Putamen (tissue), 1 donor: Measurements from ENCODE around the gene PTCD1.
"Not testable (repeated sequence)": the region's sequence is repeated elsewhere in the genome, so short reads cannot be mapped to it uniquely, and the experiment has no call there.

Source experiments
- DNase-seq: peaks from one replicate; pipeline ENCODE4 v3.0.0-alpha.2; 2016; ENCODE audit warnings: low spot score

PTCD1 gene

DNA sequence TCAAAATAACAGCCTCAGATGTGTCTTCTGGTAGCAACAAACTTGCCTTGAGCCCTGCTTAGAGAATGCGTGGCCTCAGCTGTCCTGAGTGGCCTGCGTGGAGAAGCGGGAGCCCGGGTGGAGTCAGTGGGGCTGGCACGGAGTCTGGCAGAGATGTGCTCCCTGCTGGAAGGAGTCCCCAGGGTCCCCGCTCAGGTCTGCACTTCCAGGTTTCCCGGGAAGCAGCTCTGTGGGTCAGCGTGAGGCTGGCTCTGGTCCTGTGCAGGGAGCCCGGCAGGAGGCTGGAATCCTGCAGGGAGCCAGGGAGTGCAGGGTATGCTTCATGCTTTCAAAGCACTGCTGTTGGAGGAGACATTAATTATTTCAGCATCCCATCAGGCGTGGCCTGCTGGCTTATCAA, 10.3 kb upstream of the PTCD1 start:
- no peak for DNase-seq

DNA sequence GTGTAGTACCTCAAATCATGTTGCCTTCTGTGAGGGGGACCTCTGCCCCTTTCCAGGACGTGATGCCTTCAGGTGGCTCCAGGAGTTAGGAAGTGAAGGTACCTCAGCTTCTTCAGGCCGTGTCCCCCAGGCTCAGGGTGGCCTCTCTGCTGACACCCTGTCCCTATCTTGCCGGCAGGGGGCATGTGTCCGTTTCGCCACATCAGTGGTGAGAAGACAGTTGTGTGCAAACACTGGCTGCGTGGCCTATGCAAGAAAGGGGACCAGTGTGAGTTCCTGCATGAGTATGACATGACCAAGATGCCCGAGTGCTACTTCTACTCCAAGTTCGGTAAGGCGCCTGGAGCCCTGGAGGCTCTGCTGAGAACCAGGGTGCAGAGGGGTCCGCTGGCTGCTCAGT, 9.3 kb upstream of the PTCD1 start:
- no peak for DNase-seq

- no peak for DNase-seq
Measured at GRCh38 chr7:99446096-99446495, 7.5 kb upstream of the PTCD1 start.

DNA sequence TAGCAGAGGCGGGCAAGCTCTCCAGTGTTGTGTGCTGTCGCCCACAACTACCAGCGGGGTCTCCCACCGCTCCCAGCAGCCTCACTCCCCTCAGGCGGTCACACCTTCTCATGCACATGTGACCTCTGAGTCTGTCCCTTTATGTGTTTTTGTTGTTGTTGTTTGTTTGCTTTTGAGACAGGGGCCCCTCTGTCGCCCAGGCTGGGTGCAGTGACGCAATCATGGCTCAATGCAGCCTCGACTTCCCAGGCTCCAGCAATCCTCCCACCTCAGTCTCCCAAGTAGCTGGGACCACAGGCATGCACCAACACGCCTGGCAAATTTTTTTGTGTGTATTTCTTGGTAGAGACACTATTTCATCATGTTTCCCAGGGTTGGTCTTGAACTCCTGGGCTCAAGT, 1.6 kb upstream of the PTCD1 start:
- DNase-seq, result no peak

DNA sequence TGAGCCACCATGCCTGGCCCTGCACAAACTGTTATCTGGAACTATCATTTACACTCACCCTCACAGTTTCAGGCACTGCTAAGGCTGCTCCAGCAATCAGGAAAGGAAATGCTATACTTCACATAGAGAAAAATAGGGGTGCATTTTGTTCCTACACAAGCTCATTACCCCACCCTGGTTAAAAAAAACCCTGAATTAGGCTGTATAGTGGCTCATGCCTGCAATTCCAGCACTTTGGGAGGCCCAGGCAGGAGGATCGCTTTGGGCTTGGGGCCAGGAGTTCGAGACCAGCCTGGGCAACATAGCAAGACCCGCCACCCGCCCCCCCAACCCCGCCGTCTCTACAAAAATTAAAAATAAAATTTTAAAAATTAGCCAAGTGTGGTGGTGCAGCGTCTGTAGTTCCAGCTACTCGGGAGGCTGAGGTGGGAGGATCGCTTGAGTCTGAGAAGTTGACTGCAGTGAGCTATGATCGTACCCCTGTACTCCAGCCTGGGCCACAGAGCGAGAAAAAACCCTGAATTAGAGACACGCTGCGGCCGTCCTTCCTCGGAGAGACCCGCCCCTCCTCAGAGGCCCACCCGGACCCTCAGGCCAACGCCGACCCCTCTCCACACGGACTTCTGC, 539 bp downstream of the PTCD1 start:
- no peak for DNase-seq

DNA sequence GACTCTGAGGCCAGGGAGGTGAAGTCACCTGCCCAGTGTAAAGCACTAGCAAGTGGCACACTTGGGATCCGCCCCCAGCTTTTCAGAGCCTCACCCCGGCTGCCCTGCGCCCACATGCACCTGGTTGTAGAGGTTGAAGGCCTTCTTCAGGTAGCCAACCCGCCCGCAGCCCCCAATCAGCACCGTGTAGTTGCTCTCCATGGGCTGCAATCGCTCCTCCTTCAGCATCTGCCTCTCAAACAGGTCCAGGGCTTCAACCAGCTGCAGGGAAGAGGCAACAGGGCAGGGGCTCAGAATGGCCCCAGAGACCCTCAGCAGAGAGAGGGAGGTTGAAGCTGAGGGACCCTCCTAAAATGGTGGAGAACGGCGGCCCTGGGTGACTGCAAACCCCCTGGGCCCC, 5.4 kb downstream of the PTCD1 start:
- no peak for DNase-seq

- DNase-seq, result not testable (repeated sequence)
Measured at GRCh38 chr7:99431756-99432540, 6.7 kb downstream of the PTCD1 start.

GRCh38 chr7:99429756-99430155, 8.8 kb downstream of the PTCD1 start:
- DNase-seq, result no peak

- DNase-seq, result no peak
Measured at GRCh38 chr7:99428972-99429566, 9.5 kb downstream of the PTCD1 start.

DNA sequence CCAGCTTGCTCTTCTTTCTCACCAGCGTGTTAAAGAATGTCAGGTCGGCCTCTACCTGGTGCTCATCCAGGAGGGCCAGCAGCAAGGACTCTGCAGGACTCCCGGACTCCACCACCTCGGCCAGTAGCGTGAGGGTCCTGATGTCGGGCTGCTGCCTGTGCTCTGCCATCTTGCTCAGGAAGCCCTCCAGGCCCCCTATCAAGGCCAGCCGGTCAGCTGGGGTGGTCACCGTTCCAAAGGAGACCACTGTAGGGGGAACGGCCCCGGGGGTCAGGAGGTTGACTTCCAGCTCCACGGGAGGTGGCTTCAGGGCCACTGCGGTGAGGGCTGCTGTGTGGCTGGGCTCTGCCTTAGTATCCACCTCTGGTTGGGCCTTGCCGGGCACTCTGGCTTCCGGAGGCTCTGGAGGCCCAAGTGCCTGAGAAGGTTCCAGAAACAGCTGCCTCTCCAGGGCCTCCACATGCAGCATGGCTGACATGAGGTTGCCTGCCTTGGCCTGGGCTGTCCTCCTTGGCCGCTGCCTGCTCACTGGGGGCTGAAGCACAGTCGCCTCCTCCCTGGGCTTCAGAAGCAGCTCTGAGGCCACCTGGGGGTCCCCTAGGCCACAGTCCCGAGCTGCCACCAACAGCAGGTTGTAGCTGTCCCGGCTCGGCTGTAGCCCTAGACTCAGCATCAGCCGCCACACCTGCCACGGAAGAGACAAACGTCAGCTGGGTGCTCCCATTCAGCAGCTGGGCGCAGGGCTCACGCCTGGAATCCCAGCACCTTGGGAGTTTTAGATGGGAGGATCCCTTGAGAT, 13.5 kb downstream of the PTCD1 start:
- DNase-seq, result no peak

GRCh38 chr7:99422625-99423024, 16.0 kb downstream of the PTCD1 start:
- DNase-seq, result no peak

GRCh38 chr7:99422186-99422585, 16.4 kb downstream of the PTCD1 start:
- no peak for DNase-seq

GRCh38 chr7:99420986-99421385, 17.6 kb downstream of the PTCD1 start:
- no peak for DNase-seq

- DNase-seq, result no peak
Measured at GRCh38 chr7:99420213-99420612, 18.4 kb downstream of the PTCD1 start.

- no peak for DNase-seq
Measured at GRCh38 chr7:99419323-99420021, 19.1 kb downstream of the PTCD1 start.

DNA sequence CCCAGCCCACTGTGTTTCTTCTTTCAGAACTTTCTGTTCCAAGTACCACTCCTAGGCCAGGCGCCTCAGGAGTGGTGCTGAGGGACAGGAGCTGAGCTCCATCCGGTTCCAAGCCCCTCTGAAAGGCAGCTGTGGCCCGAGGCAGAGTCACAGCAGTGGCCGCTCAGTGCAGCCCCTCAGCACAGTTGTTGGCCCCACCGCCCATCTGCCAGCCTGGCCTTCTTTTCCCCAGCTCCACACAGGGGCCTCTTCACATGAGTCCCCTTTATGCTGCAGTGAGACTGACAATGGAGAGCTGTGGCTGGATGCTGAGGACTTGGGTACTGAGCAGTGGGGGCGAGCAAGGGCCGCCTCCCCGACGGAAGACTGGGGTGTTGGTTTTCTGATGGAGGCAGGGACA, 20.3 kb downstream of the PTCD1 start:
- no peak for DNase-seq

DNA sequence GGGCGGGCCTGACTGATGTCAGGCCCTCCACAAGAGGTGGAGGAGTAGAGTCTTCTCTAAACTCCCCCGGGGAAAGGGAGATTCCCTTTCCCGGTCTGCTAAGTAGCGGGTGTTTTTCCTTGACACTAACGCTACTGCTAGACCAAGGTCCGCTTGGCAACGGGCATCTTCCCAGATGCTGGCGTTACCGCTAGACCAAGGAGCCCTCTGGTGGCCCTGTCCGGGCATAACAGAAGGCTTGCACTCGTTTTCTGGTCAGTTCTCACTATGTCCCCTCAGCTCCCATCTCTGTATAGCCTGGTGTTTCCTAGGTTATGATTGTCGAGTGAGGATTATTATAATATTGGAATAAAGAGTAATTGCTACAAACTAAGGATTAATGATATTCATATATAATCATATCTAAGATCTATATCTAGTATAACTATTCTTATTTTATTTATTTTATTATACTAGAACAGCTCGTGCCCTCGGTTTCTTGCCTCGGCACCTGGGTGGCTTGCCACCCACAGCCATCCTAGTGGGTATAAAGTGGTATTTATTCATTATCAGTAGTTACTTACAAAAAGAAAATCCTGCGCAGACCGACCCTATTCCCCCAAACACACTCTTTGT, 23.0 kb downstream of the PTCD1 start:
- DNase-seq, result not testable (repeated sequence)

- DNase-seq, result no peak
Measured at GRCh38 chr7:99410635-99411034, 28.0 kb downstream of the PTCD1 start.

DNA sequence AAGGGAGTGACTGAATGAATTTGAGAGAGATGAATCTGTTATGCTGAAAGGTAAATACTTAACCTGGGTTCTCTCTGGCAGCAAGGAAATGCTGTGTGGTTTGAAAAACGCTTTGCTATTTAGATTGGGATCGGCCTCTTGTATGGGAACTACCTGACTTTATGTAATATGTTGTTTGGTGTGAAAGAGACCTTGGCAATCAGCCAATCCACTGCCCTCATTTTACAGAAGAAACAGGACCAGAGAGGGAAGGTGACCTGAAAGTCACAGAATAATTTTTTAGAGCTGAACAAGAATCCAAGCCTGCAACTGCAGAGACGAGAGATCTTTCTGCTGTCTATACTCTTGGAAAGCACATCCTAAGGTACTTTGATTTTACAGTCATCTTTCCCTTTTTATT, 28.8 kb downstream of the PTCD1 start:
- DNase-seq, result no peak

DNA sequence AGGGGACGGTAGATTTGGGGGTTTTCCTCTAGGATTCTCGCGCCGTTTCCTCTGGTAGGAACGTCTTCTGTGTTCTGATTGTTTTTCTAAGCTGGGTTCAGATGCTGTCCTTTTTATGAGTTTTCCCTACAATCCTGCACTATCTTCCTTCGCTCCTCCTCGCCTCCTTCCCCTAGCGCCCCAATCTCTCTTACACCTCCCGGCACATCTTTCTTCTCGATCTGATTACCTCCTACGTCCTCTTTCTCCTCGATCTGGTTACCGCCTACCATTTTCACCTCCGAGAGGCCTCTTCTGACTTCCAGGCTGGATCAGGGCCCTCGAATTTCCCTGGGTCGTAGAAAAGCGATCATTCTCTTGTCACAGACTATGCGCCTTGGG, 29.4 kb downstream of the PTCD1 start:
- peak; percentile 45 for DNase-seq

DNA sequence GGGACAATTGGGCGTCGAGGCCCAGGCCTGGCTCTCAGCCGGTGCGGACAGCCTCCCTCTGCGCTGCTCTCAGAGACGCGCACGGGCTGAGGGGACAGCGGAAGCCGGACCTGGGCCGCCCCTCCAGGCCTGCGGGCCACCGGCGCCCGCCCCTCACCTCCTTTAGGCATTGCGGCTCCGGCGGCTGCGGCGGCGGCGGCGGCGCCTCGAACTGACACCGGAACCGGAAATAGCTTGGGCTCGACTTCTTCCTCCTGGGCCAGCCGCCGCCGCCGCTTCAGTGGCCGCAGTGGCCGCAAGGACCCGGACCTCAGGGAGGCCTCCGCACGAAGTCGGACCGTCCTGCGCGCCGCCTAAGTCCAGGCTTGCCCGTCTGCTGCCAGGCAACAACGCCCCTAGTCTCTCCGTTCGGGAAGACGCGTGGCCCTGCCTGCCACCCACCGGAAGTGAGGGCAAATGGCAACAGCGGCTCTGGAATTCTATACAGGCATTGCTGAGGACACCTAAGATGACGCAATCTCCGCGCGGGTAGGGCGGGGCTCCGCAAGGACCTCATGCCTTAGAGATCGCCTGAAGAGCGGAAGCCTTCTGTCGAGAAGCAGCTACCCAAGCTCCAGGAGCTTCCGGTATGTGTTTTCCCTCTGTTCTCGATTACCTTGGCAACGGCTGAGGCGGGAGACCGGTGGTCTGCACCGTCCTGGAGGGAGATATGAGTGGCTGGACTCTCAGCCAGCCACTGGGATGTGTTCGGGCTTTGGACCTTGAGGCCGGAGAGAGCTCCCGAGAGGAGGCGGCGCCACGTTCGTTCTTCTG, 30.0 kb downstream of the PTCD1 start, which contains the start of the genes BUD31 and PDAP1:
Gene BUD31 (plus strand): TSS at position 591 of the 813 bp plus-strand sequence. CDS start 2,124 bp downstream, outside the sequence.
Gene PDAP1 (minus strand): TSS at position 219 of the 813 bp plus-strand sequence. CDS start 49 bp downstream, at position 170.
- DNase-seq, result peak; percentile 94
